Neural cell (in vitro differentiated cells): ENCODE data around the gene IGFBP7.

Source experiments
- EP300 ChIP-seq: fragments of 450-650 bp; conservative IDR thresholded peaks from 2 replicates; pipeline ENCODE4 v1.6.1; 2014; ENCODE audit warnings: antibody characterized with exemption, mild to moderate bottlenecking, moderate library complexity; ENCODE audit not compliant: poor library complexity, severe bottlenecking
- MXI1 ChIP-seq: fragments of 450-650 bp; conservative IDR thresholded peaks from 2 replicates; pipeline ENCODE4 v1.6.1; 2014; ENCODE audit warnings: antibody characterized with exemption, mild to moderate bottlenecking; ENCODE audit not compliant: poor library complexity, severe bottlenecking
- POLR2AphosphoS5 ChIP-seq: IDR thresholded peaks from 2 replicates; pipeline ENCODE4 v1.6.1; 2012
- TAF1 ChIP-seq: IDR thresholded peaks from 2 replicates; pipeline ENCODE4 v1.6.1; 2012; ENCODE audit warnings: low read depth
- TF ChIP-seq, protein P1 (sequence below): fragments of 450-650 bp; IDR thresholded peaks from 2 replicates; pipeline ENCODE4 v1.5.1; 2014; ENCODE audit warnings: antibody characterized with exemption, mild to moderate bottlenecking, moderate library complexity; ENCODE audit not compliant: poor library complexity, severe bottlenecking

DNA sequence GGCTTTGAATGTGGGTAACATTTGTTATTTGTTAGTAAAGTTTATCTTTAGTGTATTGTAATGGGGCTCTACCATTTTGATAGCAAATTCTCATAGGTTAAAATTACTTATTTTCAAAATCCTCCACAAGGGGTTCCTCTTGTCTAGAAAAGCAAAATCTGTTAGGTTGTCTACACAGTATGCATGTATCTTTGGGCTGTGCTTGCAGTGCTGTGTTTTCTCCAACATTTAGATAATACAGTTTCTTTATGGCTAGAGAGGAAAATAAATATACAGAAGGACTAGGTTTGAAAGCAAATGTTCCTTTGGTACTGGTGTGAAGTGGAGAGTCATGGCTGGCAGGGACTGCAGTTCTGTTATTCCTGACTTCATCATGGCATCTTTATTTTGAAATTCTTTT, 91.2 kb downstream of the IGFBP7 start:
- TF ChIP-seq, protein P1, sequence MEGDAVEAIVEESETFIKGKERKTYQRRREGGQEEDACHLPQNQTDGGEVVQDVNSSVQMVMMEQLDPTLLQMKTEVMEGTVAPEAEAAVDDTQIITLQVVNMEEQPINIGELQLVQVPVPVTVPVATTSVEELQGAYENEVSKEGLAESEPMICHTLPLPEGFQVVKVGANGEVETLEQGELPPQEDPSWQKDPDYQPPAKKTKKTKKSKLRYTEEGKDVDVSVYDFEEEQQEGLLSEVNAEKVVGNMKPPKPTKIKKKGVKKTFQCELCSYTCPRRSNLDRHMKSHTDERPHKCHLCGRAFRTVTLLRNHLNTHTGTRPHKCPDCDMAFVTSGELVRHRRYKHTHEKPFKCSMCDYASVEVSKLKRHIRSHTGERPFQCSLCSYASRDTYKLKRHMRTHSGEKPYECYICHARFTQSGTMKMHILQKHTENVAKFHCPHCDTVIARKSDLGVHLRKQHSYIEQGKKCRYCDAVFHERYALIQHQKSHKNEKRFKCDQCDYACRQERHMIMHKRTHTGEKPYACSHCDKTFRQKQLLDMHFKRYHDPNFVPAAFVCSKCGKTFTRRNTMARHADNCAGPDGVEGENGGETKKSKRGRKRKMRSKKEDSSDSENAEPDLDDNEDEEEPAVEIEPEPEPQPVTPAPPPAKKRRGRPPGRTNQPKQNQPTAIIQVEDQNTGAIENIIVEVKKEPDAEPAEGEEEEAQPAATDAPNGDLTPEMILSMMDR, result no peak
- TF ChIP-seq TAF1 (no peak), MXI1 (no peak), POLR2AphosphoS5 (no peak), EP300 (no peak)
